ENCODE results near the gene NUDT8. TPM values are rescaled to one million over a fixed set of nuclear protein-coding genes. Genes with fewer than 3 reads are reported as not detected.

Gene NUDT8
- total RNA-seq, 1 donor from 2014 or later = 3.0 TPM

DNA sequence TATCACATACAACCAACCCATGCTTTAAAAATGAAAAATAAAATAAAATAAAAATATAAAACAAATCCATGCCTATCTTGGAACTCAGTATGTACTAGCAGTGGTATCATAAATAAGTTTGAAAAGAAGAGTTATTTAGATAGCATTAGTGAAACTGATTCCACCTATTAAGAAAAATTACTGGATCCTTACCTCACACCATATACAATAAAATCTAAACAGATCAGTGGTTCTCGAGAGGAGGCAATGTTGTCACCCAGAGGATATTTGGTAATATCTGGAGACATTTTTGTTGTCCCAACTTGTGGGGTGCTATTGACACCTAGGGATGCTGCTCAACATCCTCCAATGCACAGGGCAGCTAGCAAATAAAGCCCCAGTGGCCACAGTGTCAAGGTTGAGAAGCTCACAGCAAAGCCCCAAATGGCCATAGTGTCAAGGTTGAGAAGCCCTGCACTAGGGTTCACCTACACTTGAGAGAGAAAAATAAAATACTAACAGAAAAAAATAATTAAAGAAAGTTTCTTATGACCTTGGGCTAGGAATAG lies 32.9 kb downstream of the NUDT8 start:
- H3K79me2 ChIP-seq (ENCODE audit: insufficient read depth, low read length) = no peaks in the 10 kb centered on the region
- Mint-ChIP-seq H3K4me3 (ENCODE audit: unreplicated experiment) (no peak overlapping the region), H3K9me3 (ENCODE audit: unreplicated experiment) (no peaks in the 10 kb centered on the region), H3K27ac (ENCODE audit: unreplicated experiment) (no peak overlapping the region), H3K27me3 (ENCODE audit: low read depth, unreplicated experiment) (peaks cover 2% of the 10 kb centered on the region), H3K4me1 (ENCODE audit: low read depth, unreplicated experiment) (no peaks in the 10 kb centered on the region), H3K36me3 (ENCODE audit: low read depth, unreplicated experiment) (no peaks in the 10 kb centered on the region)
- H3K9ac ChIP-seq (ENCODE audit: low read length) = no peak overlapping the region
- FAIRE-seq (no peak), DNase-seq (ENCODE audit: low read depth) (no peak)
- no peak overlapping the region for H2AFZ ChIP-seq (ENCODE audit: low read depth, low read length)
- no peaks in the 10 kb centered on the region for H3K36me3 ChIP-seq (ENCODE audit: insufficient read depth, low read length)
- H3K9me3 ChIP-seq (ENCODE audit: insufficient read depth, low read depth, low read length) = no peaks in the 10 kb centered on the region
- peaks cover 5% of the 10 kb centered on the region for H3K27me3 ChIP-seq (ENCODE audit: insufficient read depth, low read length)
- H3K4me2 ChIP-seq (ENCODE audit: low read length) = no peak overlapping the region
- no peak overlapping the region for H3K4me3 ChIP-seq (ENCODE audit: insufficient read depth, low read depth, low read length)
- no peaks in the 10 kb centered on the region for H4K20me1 ChIP-seq (ENCODE audit: insufficient read depth, low read length)
- H3K4me1 ChIP-seq (ENCODE audit: insufficient read depth, low read length) = no peaks in the 10 kb centered on the region
- H3K27ac ChIP-seq (ENCODE audit: low read depth, low read length) = no peak overlapping the region
- TF ChIP-seq CTCF (IDR thresholded peaks at IDR 0.05; ENCODE audit: insufficient read depth, low read depth, low read length) = no peak
- no peak for TF ChIP-seq EZH2 (IDR thresholded peaks at IDR 0.05; ENCODE audit: insufficient read depth, low read length)

- Histone ChIP-seq H3K9ac (ENCODE audit: low read length) (no peak overlapping the region), H3K36me3 (ENCODE audit: insufficient read depth, low read length) (no peaks in the 10 kb centered on the region), H3K27ac (ENCODE audit: low read depth, low read length) (no peak overlapping the region), H3K4me1 (ENCODE audit: insufficient read depth, low read length) (no peaks in the 10 kb centered on the region), H3K9me3 (ENCODE audit: insufficient read depth, low read depth, low read length) (no peaks in the 10 kb centered on the region), H3K79me2 (ENCODE audit: insufficient read depth, low read length) (no peaks in the 10 kb centered on the region), H3K4me3 (ENCODE audit: insufficient read depth, low read depth, low read length) (no peak overlapping the region), H2AFZ (ENCODE audit: low read depth, low read length) (no peak overlapping the region), H4K20me1 (ENCODE audit: insufficient read depth, low read length) (no peaks in the 10 kb centered on the region), H3K4me2 (ENCODE audit: low read length) (no peak overlapping the region), H3K27me3 (ENCODE audit: insufficient read depth, low read length) (no peaks in the 10 kb centered on the region)
- no peak overlapping the region for H3K4me3 Mint-ChIP-seq (ENCODE audit: unreplicated experiment)
- H3K27ac Mint-ChIP-seq (ENCODE audit: unreplicated experiment) = no peak overlapping the region
- peaks cover 2% of the 10 kb centered on the region for H3K27me3 Mint-ChIP-seq (ENCODE audit: low read depth, unreplicated experiment)
- no peaks in the 10 kb centered on the region for H3K4me1 Mint-ChIP-seq (ENCODE audit: low read depth, unreplicated experiment)
- H3K36me3 Mint-ChIP-seq (ENCODE audit: low read depth, unreplicated experiment) = no peaks in the 10 kb centered on the region
- TF ChIP-seq EZH2 (IDR thresholded peaks at IDR 0.05; ENCODE audit: insufficient read depth, low read length) (no peak), CTCF (IDR thresholded peaks at IDR 0.05; ENCODE audit: insufficient read depth, low read depth, low read length) (no peak)
- no peaks in the 10 kb centered on the region for H3K9me3 Mint-ChIP-seq (ENCODE audit: unreplicated experiment)
- FAIRE-seq (no peak), DNase-seq (ENCODE audit: low read depth) (no peak)
These were observed 35.3 kb downstream of the NUDT8 start for GRCh38 chr11:67594480-67594879.

DNA sequence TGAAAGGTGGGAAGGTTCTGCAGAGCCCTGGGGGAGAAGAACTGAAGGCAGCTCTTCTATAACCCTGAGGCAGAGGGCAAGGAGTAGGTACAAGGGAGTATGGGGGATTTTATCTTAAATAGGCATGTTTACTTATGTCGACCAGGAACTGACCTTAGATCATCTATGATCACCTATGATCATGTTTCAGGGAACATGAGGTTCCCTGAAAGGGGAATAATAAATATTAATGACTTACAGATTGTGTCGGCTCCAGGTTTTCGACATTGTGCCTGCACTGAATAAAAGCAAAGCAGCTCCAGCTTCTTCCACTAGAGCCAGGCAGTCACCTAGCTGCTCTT lies 36.2 kb downstream of the NUDT8 start:
- FAIRE-seq (no peak), DNase-seq (ENCODE audit: low read depth) (no peak)
- Mint-ChIP-seq H3K9me3 (ENCODE audit: unreplicated experiment) (no peaks in the 10 kb centered on the region), H3K27ac (ENCODE audit: unreplicated experiment) (no peak overlapping the region), H3K36me3 (ENCODE audit: low read depth, unreplicated experiment) (peaks cover 4% of the 10 kb centered on the region), H3K27me3 (ENCODE audit: low read depth, unreplicated experiment) (peaks cover 2% of the 10 kb centered on the region), H3K4me3 (ENCODE audit: unreplicated experiment) (no peak overlapping the region), H3K4me1 (ENCODE audit: low read depth, unreplicated experiment) (no peaks in the 10 kb centered on the region)
- Histone ChIP-seq H2AFZ (ENCODE audit: low read depth, low read length) (no peak overlapping the region), H3K4me1 (ENCODE audit: insufficient read depth, low read length) (no peaks in the 10 kb centered on the region), H3K9ac (ENCODE audit: low read length) (no peak overlapping the region), H3K79me2 (ENCODE audit: insufficient read depth, low read length) (no peaks in the 10 kb centered on the region), H3K4me2 (ENCODE audit: low read length) (no peak overlapping the region), H3K27ac (ENCODE audit: low read depth, low read length) (no peak overlapping the region), H4K20me1 (ENCODE audit: insufficient read depth, low read length) (no peaks in the 10 kb centered on the region), H3K4me3 (ENCODE audit: insufficient read depth, low read depth, low read length) (no peak overlapping the region), H3K36me3 (ENCODE audit: insufficient read depth, low read length) (no peaks in the 10 kb centered on the region), H3K27me3 (ENCODE audit: insufficient read depth, low read length) (no peaks in the 10 kb centered on the region), H3K9me3 (ENCODE audit: insufficient read depth, low read depth, low read length) (no peaks in the 10 kb centered on the region)
- no peak for TF ChIP-seq CTCF (IDR thresholded peaks at IDR 0.05; ENCODE audit: insufficient read depth, low read depth, low read length)
- TF ChIP-seq EZH2 (IDR thresholded peaks at IDR 0.05; ENCODE audit: insufficient read depth, low read length) = no peak

All from astrocyte (in vitro differentiated cells and primary cell).